Esophagus muscularis mucosa (tissue), 4 donors: ENCODE data around the gene REC8. TPM values are rescaled to one million over a fixed set of nuclear protein-coding genes. Genes with fewer than 3 reads are reported as not detected.

Experiments used
- DNase-seq: peaks from one replicate; pipeline ENCODE4 v3.0.0-alpha.2; 2017; ENCODE audit errors: extremely low spot score
- H3K27ac ChIP-seq, 4 donors: fragments of 200-600 bp; sonication (generic); replicated peaks in 1 of 4; 1 replicate in 3 of 4; 2 replicates in 1 of 4; pipeline ENCODE4 v1.5.1; 2016 to 2019; ENCODE audit warnings: mild to moderate bottlenecking in 1 of 4
- H3K27me3 ChIP-seq, 4 donors: fragments of 200-600 bp; sonication (generic); one replicate each; pipeline versions ENCODE4 v1.5.1 to v1.6.0; 2016 to 2019
- H3K36me3 ChIP-seq, 4 donors: fragments of 200-600 bp; sonication (generic); one replicate each; pipeline ENCODE4 v1.5.1; 2016 to 2019
- H3K4me1 ChIP-seq, 4 donors: fragments of 200-600 bp; sonication (generic); one replicate each; pipeline ENCODE4 v1.5.1; 2016 to 2019
- H3K4me3 ChIP-seq, 4 donors: fragments of 200-600 bp; sonication (generic); 1 replicate in 2 of 4; 2 replicates in 2 of 4; pipeline ENCODE4 v1.5.1; 2016 to 2019; ENCODE audit warnings: mild to moderate bottlenecking in 4 of 4, moderate library complexity in 1 of 4
- H3K9me3 ChIP-seq, 4 donors: fragments of 200-600 bp; sonication (generic); 1 replicate in 3 of 4; 2 replicates in 1 of 4; pipeline ENCODE4 v1.5.1; 2016 to 2019
- CTCF ChIP-seq, 3 experiments: fragments of 200-600 bp in 2 of 3; fragments of 450-650 bp in 1 of 3; sonication (generic) in 2 of 3; IDR thresholded peaks; one replicate each; pipeline ENCODE4 v1.5.1; 2017 to 2019; ENCODE audit warnings: antibody characterized with exemption in 3 of 3, mild to moderate bottlenecking in 2 of 3, moderate library complexity in 1 of 3
- EP300 ChIP-seq: sonication (generic); formaldehyde crosslinking; IDR thresholded peaks from one replicate; pipeline ENCODE4 v1.6.1; 2017; ENCODE audit warnings: antibody characterized with exemption
- POLR2A ChIP-seq: fragments of 450-650 bp; IDR thresholded peaks from one replicate; pipeline ENCODE4 v1.6.1; 2017; ENCODE audit warnings: antibody characterized with exemption, moderate library complexity, mild to moderate bottlenecking, low read depth
- POLR2AphosphoS5 ChIP-seq, 2 donors: sonication (generic); formaldehyde crosslinking; IDR thresholded peaks; one replicate each; pipeline ENCODE4 v1.6.1; 2017; ENCODE audit warnings: antibody characterized with exemption in 2 of 2
- WGBS: methylation state at CpG from one replicate; pipeline ENCODE4 v1.1.5; 2018; 5-methylcytosine and 5-hydroxymethylcytosine counted together
- intact Hi-C: fragments of 100-400 bp; cut with DNase I; formaldehyde crosslinking; loops from one replicate; pipeline ENCODE4 v1.15.1; 2023
- total RNA-seq, 4 donors: library from RNA; depleted of rRNA; stranded (reverse); fragments of >200 nt; gene quantifications; one replicate each; pipeline versions ENCODE4 v1.1.0 to v1.2.1, GENCODE V29; 2016

REC8 gene
- total RNA-seq, 4 donors from 2014 or later: 4.6 to 5.9 (median 5.0) TPM

- peaks cover 45 to 64% (median 58%) of the 10 kb centered on the region in 4 donors for H3K4me1 ChIP-seq
Observed at GRCh38 chr14:24139272-24139934, 32.5 kb upstream of the REC8 start.

GRCh38 chr14:24141097-24141880 lies 30.6 kb upstream of the REC8 start, which contains the start of gene EMC9:
TSS of gene EMC9 (minus strand) at chr14:24141591. CDS start at chr14:24141304, 287 bp downstream.
- peaks cover 48 to 73% (median 66%) of the 10 kb centered on the region in 4 donors for H3K4me1 ChIP-seq
- H3K36me3 ChIP-seq: peaks cover 10 to 35% (median 28%) of the 10 kb centered on the region in 4 donors
- no peaks in the 10 kb centered on the region for H3K9me3 ChIP-seq
- peak; percentile 100 for DNase-seq
- intact Hi-C loops: loop anchor here (10.0 kb wide), 1 partner anchor 294 kb away; no protein-coding TSS in a partner anchor
- H3K27me3 ChIP-seq: no peaks in the 10 kb centered on the region
- TF ChIP-seq POLR2A: peak; percentile 74
- TF ChIP-seq POLR2AphosphoS5 (IDR thresholded peaks at IDR 0.05): peak; percentile 89 to 94
- TF ChIP-seq CTCF (IDR thresholded peaks at IDR 0.05): peak; percentile 40 to 64 (median 64)
- no peak for TF ChIP-seq EP300
- peak within 1 kb of the TSS; percentile 90 to 94 (median 92) for H3K27ac ChIP-seq
- H3K4me3 ChIP-seq: peak within 1 kb of the TSS; percentile 70 to 81 (median 74)
- 0% methylated on average over 4 of the region's 65 CpGs for WGBS

More at GRCh38 chr14:24139272-24139934, 32.5 kb upstream of the REC8 start:
- no peaks in the 10 kb centered on the region for H3K9me3 ChIP-seq
- peaks cover 10 to 35% (median 28%) of the 10 kb centered on the region in 4 donors for H3K36me3 ChIP-seq
- WGBS: 84% methylated on average over 9 of the region's 9 CpGs
- peak overlapping the region in 3 of 4 donors; percentile 70 to 81 (median 70) for H3K4me3 ChIP-seq
- H3K27me3 ChIP-seq: no peaks in the 10 kb centered on the region
- no peak for DNase-seq
- intact Hi-C loops: no loop called here
- peak overlapping the region; percentile 90 to 94 (median 92) for H3K27ac ChIP-seq
- no peak for TF ChIP-seq EP300
- TF ChIP-seq POLR2AphosphoS5 (IDR thresholded peaks at IDR 0.05): no peak
- TF ChIP-seq CTCF (IDR thresholded peaks at IDR 0.05): no peak
- no peak for TF ChIP-seq POLR2A

GRCh38 chr14:24143511-24143910 lies 28.4 kb upstream of the REC8 start:
- intact Hi-C loops: loop anchor here (10.0 kb wide), 1 partner anchor 291 kb away; no protein-coding TSS in a partner anchor
- no peaks in the 10 kb centered on the region for H3K9me3 ChIP-seq
- no peak for TF ChIP-seq EP300
- TF ChIP-seq POLR2A: no peak
- no peak for TF ChIP-seq CTCF (IDR thresholded peaks at IDR 0.05)
- TF ChIP-seq POLR2AphosphoS5 (IDR thresholded peaks at IDR 0.05): no peak
- H3K27ac ChIP-seq: no peak overlapping the region
- no peak for DNase-seq
- peaks cover 6 to 22% (median 15%) of the 10 kb centered on the region in 4 donors for H3K36me3 ChIP-seq
- H3K27me3 ChIP-seq: no peaks in the 10 kb centered on the region
- no peak overlapping the region for H3K4me3 ChIP-seq
- 100% methylated on average over 2 of the region's 2 CpGs for WGBS
- H3K4me1 ChIP-seq: peaks cover 40 to 62% (median 53%) of the 10 kb centered on the region in 4 donors

GRCh38 chr14:24144451-24144850 lies 27.4 kb upstream of the REC8 start:
- Histone ChIP-seq H3K4me3 (no peak overlapping the region), H3K4me1 (peaks cover 34 to 62% (median 55%) of the 10 kb centered on the region in 4 donors), H3K27ac (peak overlapping the region in 1 of 4 donors; percentile 94), H3K36me3 (peaks cover 0 to 21% (median 15%) of the 10 kb centered on the region in 4 donors), H3K27me3 (no peaks in the 10 kb centered on the region), H3K9me3 (no peaks in the 10 kb centered on the region)
- intact Hi-C loops: loop anchor here (10.0 kb wide), 1 partner anchor 290 kb away; no protein-coding TSS in a partner anchor
- WGBS: 95% methylated on average over 1 of the region's 1 CpG
- no peak for DNase-seq
- TF ChIP-seq POLR2AphosphoS5 (IDR thresholded peaks at IDR 0.05) (no peak), POLR2A (no peak), EP300 (no peak), CTCF (IDR thresholded peaks at IDR 0.05) (no peak)
